GM21786 (cell line): Measurements from ENCODE around the gene F8.
"Not testable (repeated sequence)": the region's sequence is repeated elsewhere in the genome, so short reads cannot be mapped to it uniquely, and the experiment has no call there.

Experiments
- ATAC-seq: cut with Tn5 transposase; IDR thresholded peaks from one replicate; pipeline ENCODE4 v1.9.1; 2021; ENCODE audit not compliant: unreplicated experiment

Gene F8

DNA sequence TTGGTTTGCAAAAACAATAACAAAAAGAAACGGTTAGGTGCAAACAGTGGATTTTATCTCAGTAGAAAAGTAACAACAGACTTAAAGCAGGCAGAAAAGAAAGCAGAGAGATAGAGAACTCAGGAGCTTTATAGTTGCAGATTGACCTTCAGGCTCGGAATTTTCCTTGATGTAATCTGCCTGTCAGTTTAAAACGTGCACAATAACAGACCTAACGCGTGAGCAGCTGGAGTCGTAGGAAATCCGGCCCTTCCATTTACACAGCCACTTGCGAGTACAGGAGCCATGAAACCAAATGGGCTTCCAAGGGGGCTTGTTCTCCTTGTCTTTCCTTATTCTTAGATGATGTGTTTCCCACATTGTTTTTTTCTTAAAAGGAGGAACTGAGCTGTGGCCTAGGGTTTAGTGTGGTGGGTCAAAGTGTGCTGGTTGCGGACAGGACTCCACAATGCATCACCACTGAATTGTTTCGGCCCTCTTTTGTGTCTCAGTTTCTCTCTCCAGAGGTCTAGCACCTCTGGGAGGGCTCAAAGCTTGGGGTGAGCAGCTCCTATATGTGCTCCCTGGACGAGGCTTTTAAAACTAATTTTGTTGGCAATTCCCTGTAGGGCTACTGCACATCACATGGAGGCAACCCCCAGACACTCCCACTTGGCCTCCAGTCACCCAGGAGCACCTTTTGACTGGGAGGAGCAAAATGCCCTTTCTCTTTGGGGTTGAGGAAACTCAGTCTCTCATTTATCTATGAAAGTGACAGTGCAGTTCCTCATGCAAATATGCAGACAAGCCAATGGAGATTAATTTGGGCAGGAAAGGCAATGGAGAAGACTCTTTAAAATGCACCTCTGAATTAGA is 203.4 kb downstream of the F8 start:
- ATAC-seq, result no peak

GRCh38 chrX:154817048-154817618 is 205.4 kb downstream of the F8 start:
- not testable (repeated sequence) for ATAC-seq

DNA sequence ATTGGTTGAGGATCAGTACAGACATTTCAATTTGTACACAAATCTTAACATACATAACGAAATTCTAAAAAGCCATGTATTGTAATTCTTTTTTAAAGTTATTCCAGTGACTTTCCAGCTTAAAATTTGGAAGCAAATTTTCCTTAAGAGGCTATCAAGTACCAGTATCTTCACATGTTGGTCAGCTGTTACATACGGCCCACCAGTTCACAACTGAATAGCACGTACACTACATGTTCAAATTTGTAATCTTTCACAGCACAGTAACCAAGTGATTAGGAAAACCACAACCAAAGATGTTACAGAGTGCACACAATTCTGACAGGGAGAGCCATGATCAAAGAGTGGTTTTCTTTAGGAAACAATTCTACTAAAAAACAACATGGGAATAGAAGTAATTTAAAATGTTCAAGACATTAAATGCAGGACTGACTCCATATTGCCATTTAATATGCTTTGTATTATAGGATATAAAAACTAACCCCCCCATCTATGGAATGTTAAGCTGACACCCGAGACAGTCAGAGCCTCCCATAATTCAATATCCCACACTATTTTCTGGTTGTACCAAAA is 206.1 kb downstream of the F8 start:
- ATAC-seq, result not testable (repeated sequence)

DNA sequence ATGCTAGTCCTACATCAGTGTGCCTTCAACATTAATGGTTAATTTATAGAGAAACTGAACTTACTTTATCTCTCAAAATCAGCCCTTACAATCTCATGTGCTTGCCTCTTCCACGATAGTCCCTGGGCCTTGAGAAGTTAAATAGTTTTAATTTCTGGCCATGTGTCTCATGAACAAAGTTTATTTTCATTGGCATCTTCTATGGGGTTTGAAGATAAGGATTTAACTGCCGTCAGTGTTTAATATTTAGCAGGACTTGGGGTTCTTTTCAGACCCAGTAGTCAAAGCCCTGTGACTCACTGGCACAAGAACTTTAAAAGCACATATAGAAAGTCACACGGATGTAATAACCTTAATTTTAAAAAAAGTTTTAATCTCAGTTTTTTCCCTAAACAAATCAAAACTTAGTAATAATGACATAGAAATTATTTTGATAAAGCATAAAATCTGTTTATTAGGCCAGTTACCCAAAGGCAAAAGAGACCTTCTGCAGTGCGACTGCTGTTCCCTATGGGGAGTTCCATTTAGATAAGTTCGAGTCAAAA is 207.2 kb downstream of the F8 start:
- no peak for ATAC-seq

GRCh38 chrX:154813801-154814200 is 208.7 kb downstream of the F8 start:
- no peak for ATAC-seq

DNA sequence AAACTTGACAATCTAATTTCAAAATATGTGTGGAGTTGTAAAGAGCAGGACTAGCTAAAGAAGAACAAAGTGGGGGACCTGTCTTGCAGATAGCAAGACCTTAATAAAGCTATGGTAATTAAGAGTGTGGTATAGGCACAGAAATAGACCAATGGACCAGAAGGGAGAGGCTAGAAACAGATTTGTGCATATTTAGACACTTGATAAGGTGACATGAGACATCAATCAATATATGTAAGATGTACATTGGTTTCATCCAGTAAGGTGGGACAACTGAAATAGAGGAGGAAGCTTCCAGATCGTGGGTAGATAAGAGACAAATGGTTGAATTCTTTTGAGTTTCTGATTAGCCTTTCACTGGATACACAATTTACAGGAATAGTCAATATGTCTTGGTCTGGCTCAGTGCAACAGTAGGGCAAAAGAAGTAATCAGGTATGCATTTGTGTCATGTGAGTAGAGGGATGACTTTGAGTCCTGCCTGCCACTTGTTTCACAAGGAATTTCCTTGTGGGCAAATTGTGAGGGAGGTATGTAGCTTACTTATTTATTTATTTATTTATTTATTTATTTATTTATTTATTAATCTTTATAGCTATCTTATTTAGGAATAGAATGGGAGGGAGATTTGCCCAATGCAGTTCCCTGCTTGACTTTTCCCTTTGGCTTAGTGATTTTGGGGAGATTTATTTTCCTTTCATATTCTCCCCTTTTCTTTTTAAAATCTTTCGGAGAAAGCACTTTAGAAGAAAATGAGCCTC is 210.0 kb downstream of the F8 start:
- ATAC-seq, result no peak

- ATAC-seq, result no peak
Measured at GRCh38 chrX:154809939-154810665, 212.4 kb downstream of the F8 start.

DNA sequence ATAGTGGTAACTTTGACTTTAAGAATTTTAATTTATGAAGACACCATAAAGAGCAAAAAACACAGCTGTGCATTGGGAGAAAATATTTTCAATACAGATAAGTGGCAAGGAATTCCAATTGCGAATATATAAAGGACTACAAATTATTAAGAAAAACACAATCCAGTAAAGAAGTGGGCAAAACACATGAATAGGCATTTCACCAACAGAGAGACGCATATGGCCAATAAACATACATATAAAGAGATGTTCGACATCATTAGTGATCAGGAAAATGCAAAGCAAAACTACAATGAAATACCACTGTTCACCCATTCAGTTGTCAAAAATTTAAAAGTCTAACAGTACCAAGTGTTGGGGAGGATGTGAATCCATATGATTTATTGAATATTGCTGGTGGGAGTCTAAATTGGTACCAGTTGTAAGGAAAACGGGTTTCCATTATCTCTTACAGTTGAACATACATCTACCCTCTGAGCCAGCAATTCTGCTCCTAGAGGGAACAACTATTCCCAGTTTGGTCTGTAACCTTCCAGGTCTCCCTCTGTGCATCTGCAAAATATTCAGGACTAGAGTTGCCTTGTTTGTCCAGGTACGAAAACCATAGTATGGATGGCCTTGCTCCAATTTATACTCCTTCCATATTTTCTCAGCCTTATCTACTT is 215.6 kb downstream of the F8 start:
- ATAC-seq, result no peak

DNA sequence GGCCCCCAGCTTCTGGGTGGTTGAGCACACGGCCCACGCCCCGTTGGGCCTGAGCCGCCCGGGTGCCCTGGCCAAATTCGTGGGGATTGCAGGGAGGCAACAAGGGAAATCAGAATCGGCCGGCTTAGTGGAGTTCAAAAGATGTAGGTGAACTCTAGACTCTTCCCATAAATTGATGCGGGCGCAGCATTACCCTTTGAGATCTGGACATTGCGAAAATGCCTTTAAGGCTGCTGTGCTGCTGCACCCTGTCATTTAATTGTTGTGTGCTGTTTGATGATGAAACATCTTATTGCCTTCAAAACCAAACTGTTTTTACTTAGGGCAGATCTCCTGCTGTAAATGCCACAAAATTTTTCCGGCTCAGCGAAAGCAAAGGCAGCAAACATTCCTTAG is 216.8 kb downstream of the F8 start:
- ATAC-seq, result no peak

DNA sequence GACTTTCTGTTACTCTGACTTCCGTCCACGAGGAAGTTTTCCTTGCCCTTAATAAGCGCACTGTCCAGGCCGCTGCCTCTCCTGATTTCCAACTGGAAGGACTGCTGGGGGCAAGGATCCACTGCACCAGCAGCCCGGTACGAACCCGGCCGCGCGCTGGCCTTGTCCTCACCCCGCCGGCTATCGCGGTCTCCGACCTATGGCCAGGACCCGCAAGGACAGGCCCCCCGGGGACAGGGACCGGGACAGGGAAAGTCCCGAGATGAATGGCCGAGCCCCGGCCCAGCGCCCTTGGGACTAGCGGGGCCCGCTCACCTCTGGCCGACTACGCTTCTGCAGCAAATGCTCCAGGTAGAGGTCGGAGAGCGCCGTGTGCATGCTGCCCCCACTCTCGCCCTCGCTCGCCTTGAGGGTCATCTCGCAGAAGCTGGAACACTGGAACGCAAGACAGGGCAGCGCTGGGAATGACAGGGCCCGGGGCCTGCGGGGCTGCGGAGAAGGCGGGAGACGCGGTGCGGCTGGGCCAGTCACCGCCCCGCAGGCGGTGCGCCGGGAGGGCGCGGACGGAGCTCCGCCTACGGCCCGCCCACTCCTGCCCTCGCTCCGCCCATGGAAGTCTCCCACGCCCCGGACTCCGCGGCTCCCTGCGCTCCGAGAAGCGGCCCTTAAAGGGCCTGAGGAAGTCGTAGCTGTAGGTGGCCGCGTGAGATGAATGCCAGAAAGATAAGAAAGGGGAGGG is 217.4 kb downstream of the F8 start, which contains the start of gene MPP1:
TSS of gene MPP1 (minus strand) at position 529 of the 739 bp plus-strand sequence. CDS start at position 417, 112 bp downstream.
- peak; percentile 95 for ATAC-seq

- no peak for ATAC-seq
Measured at GRCh38 chrX:154804261-154804956, 218.1 kb downstream of the F8 start.

- no peak for ATAC-seq
Measured at GRCh38 chrX:154802947-154803346, 219.6 kb downstream of the F8 start.

DNA sequence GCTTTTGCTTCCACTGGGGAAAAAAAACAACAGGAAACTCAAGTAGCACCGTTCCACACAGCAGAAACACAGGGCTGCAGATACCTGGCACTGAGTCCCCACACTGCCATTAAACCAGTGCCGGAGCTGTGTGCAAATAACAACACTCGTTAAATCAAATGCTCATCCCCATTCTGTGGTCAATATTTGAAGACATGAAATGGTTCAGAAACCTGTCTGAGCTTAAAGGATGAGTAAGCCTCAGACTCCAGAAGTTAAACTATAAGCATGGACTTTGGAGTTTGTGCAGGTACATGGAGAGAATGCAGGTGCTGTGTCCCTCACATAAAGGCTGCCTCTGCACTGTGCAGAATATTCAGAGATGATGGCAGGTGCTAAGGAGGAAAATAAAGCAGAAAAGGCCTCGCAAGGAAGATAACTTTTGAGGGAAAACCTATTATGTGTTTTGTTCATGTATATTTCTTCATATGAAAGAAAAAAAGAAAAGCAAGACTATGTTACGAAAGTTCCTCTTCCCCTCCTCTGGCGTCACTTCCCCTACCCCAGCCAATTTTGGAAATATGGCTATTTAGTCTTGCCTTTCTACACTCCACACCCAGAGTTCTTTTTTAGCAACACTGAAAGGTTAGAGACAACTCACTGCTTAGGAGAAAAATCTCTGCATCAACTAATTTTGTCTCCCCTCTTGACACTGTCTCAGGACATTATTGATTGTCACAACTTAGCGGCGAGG is 221.9 kb downstream of the F8 start:
- ATAC-seq, result no peak

DNA sequence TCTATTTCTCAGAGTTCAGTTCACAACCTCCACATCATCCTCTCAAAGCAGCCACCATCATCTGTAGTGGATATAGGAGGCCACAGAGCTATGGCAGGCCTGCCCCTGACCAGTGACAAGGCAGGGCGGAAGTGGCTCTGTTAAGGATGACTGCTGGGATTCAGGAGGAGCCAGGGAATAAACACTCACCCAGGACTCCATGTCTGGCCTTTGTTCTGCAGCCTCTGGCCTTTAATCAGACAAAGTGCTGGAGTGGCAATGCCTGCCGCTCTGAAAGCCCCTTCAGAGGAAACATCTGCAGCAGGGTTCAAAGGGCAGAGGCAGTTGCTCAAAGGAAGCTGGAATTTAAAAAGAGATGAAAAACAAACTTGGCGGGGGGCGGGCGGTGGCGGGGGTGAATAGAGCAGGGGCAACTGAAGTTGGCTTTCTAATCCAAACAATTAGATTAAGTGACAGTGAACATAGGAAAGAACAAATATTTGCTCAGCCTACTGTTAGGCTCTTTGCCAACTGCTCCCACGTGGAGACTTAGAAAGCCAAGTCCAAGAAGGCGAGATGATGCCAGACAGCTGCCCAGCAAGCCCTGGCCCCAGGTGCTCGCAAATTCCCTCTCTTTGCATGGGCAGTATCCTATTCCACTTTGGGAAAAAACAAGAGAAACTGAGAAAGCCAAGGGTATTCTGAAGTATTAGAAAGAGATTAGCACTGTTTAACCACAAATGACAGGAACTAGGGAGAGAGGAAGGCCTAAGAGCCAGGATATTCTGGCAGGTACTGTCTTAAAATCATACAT is 222.8 kb downstream of the F8 start:
- no peak for ATAC-seq

- no peak for ATAC-seq
Measured at GRCh38 chrX:154797006-154797405, 225.5 kb downstream of the F8 start.

DNA sequence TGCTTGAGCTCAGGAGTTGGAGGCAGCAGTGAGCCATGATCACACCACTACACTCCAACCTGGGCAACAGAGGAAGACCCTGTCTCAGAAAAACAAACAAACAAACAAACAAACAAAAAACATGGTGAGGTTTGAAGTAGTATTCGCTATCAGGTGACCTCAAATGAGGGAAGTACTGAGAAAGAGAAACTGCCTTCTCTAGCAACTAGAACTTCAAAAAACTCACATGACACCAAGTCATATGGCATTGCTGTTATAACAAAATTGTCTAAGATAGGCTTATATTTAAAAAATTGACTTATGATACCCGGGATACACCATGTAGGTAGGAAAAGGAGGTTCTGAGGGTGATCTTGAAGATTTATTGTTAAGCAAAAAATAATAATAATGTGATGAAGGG is 227.5 kb downstream of the F8 start:
- ATAC-seq, result no peak

DNA sequence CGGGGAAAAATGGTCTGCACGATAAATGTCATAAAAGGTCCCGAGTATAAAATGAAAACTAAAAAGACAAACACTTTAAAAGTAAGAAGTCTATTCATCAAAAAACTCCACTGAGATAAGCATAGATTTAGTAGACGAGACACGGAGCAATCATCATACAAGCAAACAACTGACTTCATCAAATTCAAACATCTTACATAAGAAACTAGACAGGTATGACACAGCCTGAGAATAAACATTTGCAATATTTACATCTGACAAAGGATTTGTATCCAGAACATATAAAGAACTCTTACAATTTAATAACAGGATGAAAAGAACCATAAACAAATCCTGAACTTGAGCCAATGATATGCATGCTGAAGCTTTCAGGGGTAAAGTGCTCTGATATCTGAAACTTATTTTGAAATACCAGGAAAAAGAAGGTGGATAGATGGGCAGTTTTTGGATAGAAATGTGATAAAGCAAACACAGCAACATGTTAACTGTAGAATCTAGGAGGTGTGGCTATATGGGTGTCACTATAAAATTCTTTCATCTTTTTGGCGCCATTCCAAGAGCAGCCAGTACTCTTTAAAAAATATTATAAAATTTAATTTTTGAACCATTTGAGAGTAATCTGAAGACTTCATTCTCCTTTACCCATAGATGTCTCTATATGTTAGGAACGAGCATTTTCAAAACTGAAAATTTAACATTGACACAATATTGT is 229.3 kb downstream of the F8 start:
- no peak for ATAC-seq
